BLaER1 treated with 17β-estradiol and CSF1 and Interleukin-3, amounts not matched to agents 10 nM and 100 nM (cell line): ENCODE data around the gene KNOP1.
A peak's percentile ranks its signal among the peaks of the same experiment; 100 is the strongest.

Experiments used
- H3K27ac ChIP-seq, 11 experiments: shearing (Covaris generic); formaldehyde crosslinking; 2 replicates each; pipeline ENCODE4 v1.8.1; 2022
- H3K27me3 ChIP-seq, 11 experiments: shearing (Covaris generic); formaldehyde crosslinking; 2 replicates each; pipeline ENCODE4 v1.8.1; 2022
- H3K36me3 ChIP-seq, 11 experiments: shearing (Covaris generic); formaldehyde crosslinking; 2 replicates each; pipeline ENCODE4 v1.8.1; 2022
- H3K4me1 ChIP-seq, 10 experiments: shearing (Covaris generic); formaldehyde crosslinking; 2 replicates each; pipeline ENCODE4 v1.8.1; 2022
- H3K4me2 ChIP-seq, 11 experiments: shearing (Covaris generic); formaldehyde crosslinking; 2 replicates each; pipeline ENCODE4 v1.8.1; 2022
- H3K4me3 ChIP-seq, 10 experiments: shearing (Covaris generic); formaldehyde crosslinking; 2 replicates each; pipeline ENCODE4 v1.8.1; 2022
- H3K9ac ChIP-seq, 11 experiments: shearing (Covaris generic); formaldehyde crosslinking; 2 replicates each; pipeline ENCODE4 v1.8.1; 2022
- H3K9me3 ChIP-seq, 11 experiments: shearing (Covaris generic); formaldehyde crosslinking; replicated peaks in 1 of 11; 2 replicates each; pipeline ENCODE4 v1.8.1; 2022
- H4K20me1 ChIP-seq, 11 experiments: shearing (Covaris generic); formaldehyde crosslinking; 2 replicates each; pipeline ENCODE4 v1.8.1; 2022
- Cebpa-rat ChIP-seq, 11 experiments: shearing (Covaris generic); IDR thresholded peaks; 2 replicates each; pipeline ENCODE4 v1.8.1; 2022

Gene KNOP1

DNA sequence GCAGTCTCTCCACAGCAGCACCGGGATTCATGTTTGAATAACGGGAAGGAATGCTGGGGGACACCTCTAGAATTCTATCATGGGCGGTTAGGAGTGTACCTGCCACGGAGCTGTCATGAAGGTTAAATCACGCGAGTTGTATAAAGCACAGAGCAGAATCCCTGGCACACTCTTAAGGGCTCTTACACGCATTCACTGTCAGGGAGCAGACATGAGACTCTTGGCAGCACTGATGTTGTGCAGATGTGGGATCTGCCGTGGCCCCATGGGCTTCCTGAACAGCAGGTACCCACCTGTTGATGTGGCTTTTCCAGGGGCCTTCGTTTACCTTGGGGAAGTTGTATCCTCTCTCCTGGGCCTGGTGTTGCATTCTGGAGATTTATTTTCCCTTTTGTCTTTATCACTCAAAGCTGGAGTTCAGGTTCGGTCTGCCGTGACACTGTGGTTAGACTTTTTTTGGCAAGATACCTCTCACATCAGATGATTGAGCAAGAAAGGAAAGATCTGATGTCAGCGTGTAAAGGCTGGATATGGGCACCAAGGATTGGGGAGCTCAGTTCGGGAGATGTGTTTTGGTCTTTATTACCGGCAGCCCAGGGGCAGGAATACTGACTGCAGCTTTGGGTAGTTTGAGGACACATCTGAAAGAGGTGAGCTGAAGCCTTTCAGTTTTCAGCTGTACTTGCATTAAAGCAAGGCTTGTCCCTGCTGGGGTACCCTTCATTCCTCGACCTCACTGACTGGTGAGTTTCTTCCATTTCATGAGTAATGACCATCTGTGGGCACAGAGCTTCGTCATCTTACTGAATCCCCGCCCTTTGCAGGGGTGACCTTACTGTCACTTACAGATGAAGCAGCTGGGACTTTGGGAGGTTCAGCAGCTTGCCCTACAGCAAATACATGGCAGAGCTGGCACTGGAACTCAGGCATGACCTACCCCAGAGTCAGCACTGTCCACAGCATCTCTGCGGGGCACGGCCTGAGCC is 19.3 kb downstream of the KNOP1 start:
- Histone ChIP-seq H3K4me3 (no peak overlapping the region), H3K4me2 (peak overlapping the region; percentile 49 to 88 (median 79)), H3K36me3 (peaks cover 39 to 65% (median 52%) of the 10 kb centered on the region in 11 experiments), H3K27ac (peak overlapping the region in 8 of 11 experiments; percentile 48 to 75 (median 56); a peak in 16 of 22 replicates), H4K20me1 (peaks cover 0 to 70% (median 37%) of the 10 kb centered on the region in 11 experiments; a peak in 19 of 22 replicates), H3K4me1 (peaks cover 45 to 60% (median 51%) of the 10 kb centered on the region in 10 experiments), H3K9me3 (no peaks in the 10 kb centered on the region), H3K9ac (peak overlapping the region in 10 of 11 experiments; percentile 5 to 62 (median 34); a peak in 15 of 22 replicates), H3K27me3 (no peaks in the 10 kb centered on the region)
- peak in 6 of 11 experiments; percentile 41 to 70 (median 56); a peak in 7 of 22 replicates for TF ChIP-seq Cebpa-rat (IDR thresholded peaks at IDR 0.05)

- Histone ChIP-seq H3K36me3 (peaks cover 29 to 63% (median 46%) of the 10 kb centered on the region in 11 experiments), H3K27me3 (no peaks in the 10 kb centered on the region), H4K20me1 (peaks cover 0 to 63% (median 34%) of the 10 kb centered on the region in 11 experiments; a peak in 19 of 22 replicates), H3K9me3 (no peaks in the 10 kb centered on the region), H3K9ac (peak overlapping the region in 5 of 11 experiments; percentile 30 to 62 (median 46); a peak in 7 of 22 replicates), H3K4me2 (peak overlapping the region; percentile 49 to 88 (median 79); a peak in 21 of 22 replicates), H3K4me1 (peaks cover 43 to 52% (median 47%) of the 10 kb centered on the region in 10 experiments), H3K27ac (peak overlapping the region in 7 of 11 experiments; percentile 48 to 75 (median 58); a peak in 13 of 22 replicates), H3K4me3 (no peak overlapping the region)
- TF ChIP-seq Cebpa-rat (IDR thresholded peaks at IDR 0.05) = no peak
These were observed 20.2 kb downstream of the KNOP1 start for GRCh38 chr16:19697756-19698318.

GRCh38 chr16:19696961-19697360 is 21.1 kb downstream of the KNOP1 start:
- peak overlapping the region; percentile 68 to 88 (median 79) for H3K4me2 ChIP-seq
- H3K27ac ChIP-seq = peak overlapping the region; percentile 6 to 75 (median 60); a peak in 18 of 22 replicates
- peak overlapping the region; percentile 1 to 62 (median 37); a peak in 12 of 22 replicates for H3K9ac ChIP-seq
- peaks cover 0 to 63% (median 34%) of the 10 kb centered on the region in 11 experiments; a peak in 19 of 22 replicates for H4K20me1 ChIP-seq
- no peaks in the 10 kb centered on the region for H3K27me3 ChIP-seq
- H3K9me3 ChIP-seq = no peaks in the 10 kb centered on the region
- H3K36me3 ChIP-seq = peaks cover 21 to 62% (median 42%) of the 10 kb centered on the region in 11 experiments; a peak in 21 of 22 replicates
- TF ChIP-seq Cebpa-rat (IDR thresholded peaks at IDR 0.05) = no peak
- H3K4me1 ChIP-seq = peaks cover 40 to 52% (median 46%) of the 10 kb centered on the region in 10 experiments
- no peak overlapping the region for H3K4me3 ChIP-seq

DNA sequence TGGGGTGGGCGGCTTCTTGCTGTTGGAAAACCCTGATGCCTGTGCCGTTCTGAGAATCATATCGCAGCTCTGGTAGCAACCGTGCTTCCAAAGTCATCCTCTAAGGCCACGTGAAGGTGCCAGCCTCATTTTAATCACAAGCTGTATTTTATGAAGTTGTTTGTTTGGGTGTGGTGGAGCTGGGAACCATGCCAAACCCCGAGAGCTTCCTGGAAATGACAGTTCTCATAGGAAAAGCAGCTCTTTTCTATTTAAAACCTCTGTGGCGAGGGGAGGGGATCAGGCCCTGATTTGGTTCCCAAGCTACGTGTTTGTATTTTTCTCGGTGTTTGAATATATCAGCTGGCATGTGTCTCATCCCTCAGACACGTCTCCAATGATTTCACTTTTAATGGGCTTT is 21.7 kb downstream of the KNOP1 start:
- TF ChIP-seq Cebpa-rat (IDR thresholded peaks at IDR 0.05) = no peak
- no peaks in the 10 kb centered on the region for H3K27me3 ChIP-seq
- H3K4me3 ChIP-seq = peak overlapping the region in 1 of 10 experiments; percentile 30; a peak in 1 of 20 replicates
- peak overlapping the region; percentile 1 to 62 (median 37); a peak in 16 of 22 replicates for H3K9ac ChIP-seq
- peaks cover 0 to 63% (median 34%) of the 10 kb centered on the region in 11 experiments; a peak in 19 of 22 replicates for H4K20me1 ChIP-seq
- peak overlapping the region; percentile 21 to 75 (median 60); a peak in 19 of 22 replicates for H3K27ac ChIP-seq
- H3K36me3 ChIP-seq = peaks cover 18 to 58% (median 42%) of the 10 kb centered on the region in 11 experiments; a peak in 20 of 22 replicates
- no peaks in the 10 kb centered on the region for H3K9me3 ChIP-seq
- peaks cover 46 to 57% (median 50%) of the 10 kb centered on the region in 10 experiments for H3K4me1 ChIP-seq
- peak overlapping the region; percentile 68 to 88 (median 79) for H3K4me2 ChIP-seq

GRCh38 chr16:19694989-19695388 is 23.0 kb downstream of the KNOP1 start:
- Histone ChIP-seq H3K36me3 (peaks cover 8 to 45% (median 33%) of the 10 kb centered on the region in 11 experiments; a peak in 20 of 22 replicates), H3K4me3 (no peak overlapping the region), H3K4me1 (peaks cover 57 to 68% (median 62%) of the 10 kb centered on the region in 10 experiments), H3K27me3 (no peaks in the 10 kb centered on the region), H3K9me3 (no peaks in the 10 kb centered on the region), H3K27ac (no peak overlapping the region), H3K9ac (no peak overlapping the region), H3K4me2 (no peak overlapping the region), H4K20me1 (peaks cover 0 to 52% (median 32%) of the 10 kb centered on the region in 11 experiments; a peak in 19 of 22 replicates)
- no peak for TF ChIP-seq Cebpa-rat (IDR thresholded peaks at IDR 0.05)

GRCh38 chr16:19691161-19691711 is 26.8 kb downstream of the KNOP1 start:
- peaks cover 0 to 39% (median 15%) of the 10 kb centered on the region in 11 experiments; a peak in 19 of 22 replicates for H3K36me3 ChIP-seq
- peaks cover 0 to 14% (median 4%) of the 10 kb centered on the region in 11 experiments; a peak in 10 of 22 replicates for H4K20me1 ChIP-seq
- peaks cover 42 to 52% (median 47%) of the 10 kb centered on the region in 10 experiments for H3K4me1 ChIP-seq
- peak overlapping the region in 2 of 11 experiments; percentile 11 to 21; a peak in 1 of 22 replicates for H3K9ac ChIP-seq
- peak overlapping the region in 7 of 11 experiments; percentile 27 to 53 (median 43); a peak in 11 of 22 replicates for H3K27ac ChIP-seq
- H3K27me3 ChIP-seq = no peaks in the 10 kb centered on the region
- H3K4me3 ChIP-seq = no peak overlapping the region
- no peak for TF ChIP-seq Cebpa-rat (IDR thresholded peaks at IDR 0.05)
- H3K4me2 ChIP-seq = peak overlapping the region in 10 of 11 experiments; percentile 4 to 81 (median 33); a peak in 18 of 22 replicates
- H3K9me3 ChIP-seq = no peaks in the 10 kb centered on the region

DNA sequence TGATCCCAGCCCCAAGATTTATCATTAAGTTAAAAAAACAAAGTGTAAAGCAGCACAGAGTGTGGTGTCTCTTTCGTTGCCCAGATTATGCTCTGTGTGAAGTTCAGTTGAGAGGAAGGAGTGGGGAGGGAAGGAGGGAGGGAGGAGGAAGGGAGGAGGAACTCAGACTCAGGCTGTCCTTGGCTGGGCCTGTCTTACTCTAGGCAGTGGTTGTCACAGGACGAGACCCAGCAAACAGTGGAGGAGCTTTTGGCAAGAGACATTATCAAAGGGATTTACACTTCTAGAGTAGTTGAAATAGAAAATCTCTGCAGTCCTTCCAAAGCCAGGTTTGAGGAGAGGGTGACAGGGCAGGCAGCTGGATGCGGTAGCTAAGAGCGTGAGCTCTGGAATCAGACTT is 27.8 kb downstream of the KNOP1 start:
- TF ChIP-seq Cebpa-rat (IDR thresholded peaks at IDR 0.05) = no peak
- no peak overlapping the region for H3K4me3 ChIP-seq
- H3K9ac ChIP-seq = peak overlapping the region in 1 of 11 experiments; percentile 29; a peak in 1 of 22 replicates
- H3K27ac ChIP-seq = peak overlapping the region in 3 of 11 experiments; percentile 13 to 16 (median 15); a peak in 5 of 22 replicates
- H3K27me3 ChIP-seq = no peaks in the 10 kb centered on the region
- peaks cover 0 to 9% (median 0%) of the 10 kb centered on the region in 11 experiments; a peak in 5 of 22 replicates for H4K20me1 ChIP-seq
- peaks cover 0 to 50% (median 23%) of the 10 kb centered on the region in 11 experiments; a peak in 21 of 22 replicates for H3K36me3 ChIP-seq
- peaks cover 3 to 6% (median 4%) of the 10 kb centered on the region in 11 experiments for H3K9me3 ChIP-seq
- H3K4me1 ChIP-seq = peaks cover 32 to 41% (median 38%) of the 10 kb centered on the region in 10 experiments
- H3K4me2 ChIP-seq = peak overlapping the region; percentile 31 to 81 (median 60); a peak in 19 of 22 replicates
